8988T (cell line): ENCODE data around the gene TRIM58.

Experiments
- DNase-seq: peaks from one replicate; pipeline ENCODE4 v3.0.0; 2011

The TRIM58 gene

GRCh38 chr1:247895163-247895637 lies 38.2 kb downstream of the TRIM58 start, which contains the start of gene OR2W3:
Gene OR2W3, plus strand, starts transcription at chr1:247895587. Its CDS starts 0 bp downstream, at chr1:247895587.
- DNase-seq, result no peak

- DNase-seq, result no peak
These were observed 39.0 kb downstream of the TRIM58 start for GRCh38 chr1:247895976-247896375.

- no peak for DNase-seq
These were observed 47.1 kb downstream of the TRIM58 start for GRCh38 chr1:247904122-247904521.

GRCh38 chr1:247905181-247905580 lies 48.2 kb downstream of the TRIM58 start:
- DNase-seq, result no peak

GRCh38 chr1:247905910-247906503 lies 49.0 kb downstream of the TRIM58 start:
- DNase-seq, result no peak

- no peak for DNase-seq
These were observed 49.6 kb downstream of the TRIM58 start for GRCh38 chr1:247906504-247907047.

- no peak for DNase-seq
These were observed 51.8 kb downstream of the TRIM58 start for GRCh38 chr1:247908766-247909165.

GRCh38 chr1:247913786-247914185 lies 56.8 kb downstream of the TRIM58 start:
- DNase-seq, result no peak

- DNase-seq, result no peak
These were observed 58.1 kb downstream of the TRIM58 start for GRCh38 chr1:247914941-247915662.

GRCh38 chr1:247919952-247920351 lies 63.0 kb downstream of the TRIM58 start, which contains the start of gene OR2T8:
Gene OR2T8, plus strand, starts transcription at chr1:247920252. Its CDS starts 766 bp downstream, at chr1:247921018.
- DNase-seq, result no peak

GRCh38 chr1:247923941-247924340 lies 67.0 kb downstream of the TRIM58 start:
- no peak for DNase-seq

GRCh38 chr1:247924868-247925267 lies 67.9 kb downstream of the TRIM58 start, which contains the start of gene OR2AJ1:
Gene OR2AJ1, plus strand, starts transcription at chr1:247924889. Its CDS starts 8,880 bp downstream, at chr1:247933769.
- no peak for DNase-seq
